C1 segment of cervical spinal cord (tissue), 14 donors: Measurements from ENCODE around the gene NDUFA8.
"Not testable (repeated sequence)": the region's sequence is repeated elsewhere in the genome, so short reads cannot be mapped to it uniquely, and the experiment has no call there.

Experiments
- DNase-seq, 14 donors: peaks; one replicate each; lab custom pipeline; 2025; lab: John Stamatoyannopoulos, UW

Gene NDUFA8

GRCh38 chr9:122122468-122122867 lies 37.1 kb downstream of the NDUFA8 start:
- no peak for DNase-seq

- no peak for DNase-seq
These were observed 37.6 kb downstream of the NDUFA8 start for GRCh38 chr9:122121931-122122330.

GRCh38 chr9:122121391-122121790 lies 38.2 kb downstream of the NDUFA8 start:
- no peak for DNase-seq

- no peak for DNase-seq
These were observed 39.1 kb downstream of the NDUFA8 start for GRCh38 chr9:122120316-122121071.

GRCh38 chr9:122119721-122120120 lies 39.9 kb downstream of the NDUFA8 start:
- DNase-seq: no peak

- DNase-seq: no peak
These were observed 40.4 kb downstream of the NDUFA8 start for GRCh38 chr9:122119166-122119521.

- DNase-seq: no peak
These were observed 41.0 kb downstream of the NDUFA8 start for GRCh38 chr9:122118343-122119165.

- not testable (repeated sequence) for DNase-seq
These were observed 42.3 kb downstream of the NDUFA8 start for GRCh38 chr9:122117241-122117640.

GRCh38 chr9:122116448-122117173 lies 43.0 kb downstream of the NDUFA8 start:
- DNase-seq: no peak

- no peak for DNase-seq
These were observed 43.5 kb downstream of the NDUFA8 start for GRCh38 chr9:122116040-122116439.

GRCh38 chr9:122115176-122116035 lies 44.2 kb downstream of the NDUFA8 start:
- no peak for DNase-seq

- no peak for DNase-seq
These were observed 46.0 kb downstream of the NDUFA8 start for GRCh38 chr9:122113574-122113973.

GRCh38 chr9:122112238-122112637 lies 47.3 kb downstream of the NDUFA8 start:
- DNase-seq: no peak

GRCh38 chr9:122111413-122112085 lies 48.0 kb downstream of the NDUFA8 start:
- DNase-seq: no peak

- no peak for DNase-seq
These were observed 49.3 kb downstream of the NDUFA8 start for GRCh38 chr9:122110100-122110833.

GRCh38 chr9:122109035-122109813 lies 50.4 kb downstream of the NDUFA8 start:
- no peak for DNase-seq

- peak in 1 of 14 donors; percentile 34 for DNase-seq
These were observed 52.2 kb downstream of the NDUFA8 start for GRCh38 chr9:122107291-122107805.

GRCh38 chr9:122106576-122106975 lies 53.0 kb downstream of the NDUFA8 start:
- DNase-seq: no peak

GRCh38 chr9:122103985-122104384 lies 55.6 kb downstream of the NDUFA8 start:
- no peak for DNase-seq
